T-helper 17 cell (primary cell): ENCODE results near the gene POGK. TPM values are rescaled to one million over a fixed set of nuclear protein-coding genes. Genes with fewer than 3 reads are reported as not detected.

ENCODE experiments used
- ATAC-seq: fragments of 150-1000 bp; cut with Tn5 transposase; 2 replicates; pipeline ENCODE4 v1.10.0; 2021; ENCODE audit warnings: mild to moderate bottlenecking, moderate library complexity
- DNase-seq, 3 donors: peaks; one replicate each; pipeline versions ENCODE4 v3.0.0 to v3.0.0-alpha.2; 2020 to 2021
- H3K9me3 ChIP-seq: one replicate; pipeline ENCODE4 v1.7.0; 2013; ENCODE audit warnings: low read length, mild to moderate bottlenecking; ENCODE audit not compliant: control insufficient read depth, poor library complexity, severe bottlenecking
- H3K27ac Mint-ChIP-seq: one replicate; pipeline ENCODE4 v1.8.0; 2022; ENCODE audit warnings: mild to moderate bottlenecking, moderate library complexity, mixed read lengths
- H3K27me3 Mint-ChIP-seq: one replicate; pipeline ENCODE4 v1.8.0; 2022; ENCODE audit warnings: mixed read lengths
- H3K36me3 Mint-ChIP-seq: one replicate; pipeline ENCODE4 v1.8.0; 2022; ENCODE audit warnings: low read depth, mixed read lengths
- H3K4me1 Mint-ChIP-seq: one replicate; pipeline ENCODE4 v1.8.0; 2022; ENCODE audit warnings: mild to moderate bottlenecking, mixed read lengths
- H3K4me3 Mint-ChIP-seq: one replicate; pipeline ENCODE4 v1.8.0; 2022; ENCODE audit warnings: mild to moderate bottlenecking, moderate library complexity, mixed read lengths
- total RNA-seq, 4 donors: library from RNA in 2 of 4; stranded (reverse) in 2 of 4; gene quantifications; one replicate each; pipeline ENCODE4 v1.2.3 and lab custom pipeline; 2022 to 2026

The POGK gene
- total RNA-seq, 2 donors from 2014 or later, result 24.7 to 27.7 TPM

DNA sequence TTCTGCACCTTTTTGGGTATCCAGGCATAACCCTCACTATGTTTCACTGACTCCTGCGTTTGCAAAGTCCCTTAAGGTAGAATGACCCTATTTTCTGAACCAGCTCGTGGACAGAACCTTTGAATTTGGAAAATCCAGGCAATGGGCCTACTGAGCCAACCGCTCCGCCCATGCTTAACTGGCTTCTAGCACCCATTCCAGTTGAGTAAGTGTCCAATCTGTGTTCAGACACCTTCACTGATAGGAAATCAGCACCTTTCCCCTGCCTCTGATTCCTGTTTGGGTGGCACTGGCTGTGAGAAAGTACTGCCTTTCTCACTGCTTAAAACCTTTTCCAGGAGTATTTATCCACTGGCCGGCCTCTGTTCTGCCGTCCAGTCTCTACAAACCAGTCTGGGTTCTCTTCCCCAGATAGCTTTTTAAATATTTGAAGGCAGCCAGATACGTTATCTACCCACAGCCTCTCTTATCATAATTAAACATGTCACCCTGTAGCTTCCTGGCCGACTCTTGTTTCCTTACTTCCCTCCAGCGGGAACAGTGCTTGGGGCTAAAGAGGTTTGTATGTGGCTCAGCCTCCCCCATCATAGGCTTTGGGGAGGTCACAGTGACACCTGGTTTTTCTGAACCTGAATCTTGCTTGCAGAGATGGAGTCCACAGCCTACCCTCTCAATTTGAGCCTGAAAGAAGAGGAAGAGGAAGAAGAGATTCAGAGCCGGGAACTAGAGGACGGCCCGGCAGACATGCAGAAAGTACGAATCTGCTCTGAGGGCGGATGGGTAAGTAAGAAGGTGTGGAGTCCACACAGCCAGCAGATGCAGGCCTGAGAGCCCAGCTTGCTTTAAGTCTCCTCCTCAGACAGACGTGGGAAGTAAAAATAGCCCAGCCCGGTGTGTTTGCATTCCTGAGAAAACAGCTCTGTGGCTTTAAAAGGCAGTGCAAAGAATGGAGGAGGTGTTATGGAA, 1.3 kb downstream of the POGK start:
- no peaks in the 10 kb centered on the region for H3K27me3 Mint-ChIP-seq
- no peaks in the 10 kb centered on the region for H3K9me3 ChIP-seq
- ATAC-seq (no peak), DNase-seq (no peak)
- H3K4me1 Mint-ChIP-seq, result peaks cover 38% of the 10 kb centered on the region
- peaks cover 7% of the 10 kb centered on the region for H3K36me3 Mint-ChIP-seq
- H3K27ac Mint-ChIP-seq, result peak overlapping the region; percentile 87
- peak overlapping the region; percentile 86 for H3K4me3 Mint-ChIP-seq

DNA sequence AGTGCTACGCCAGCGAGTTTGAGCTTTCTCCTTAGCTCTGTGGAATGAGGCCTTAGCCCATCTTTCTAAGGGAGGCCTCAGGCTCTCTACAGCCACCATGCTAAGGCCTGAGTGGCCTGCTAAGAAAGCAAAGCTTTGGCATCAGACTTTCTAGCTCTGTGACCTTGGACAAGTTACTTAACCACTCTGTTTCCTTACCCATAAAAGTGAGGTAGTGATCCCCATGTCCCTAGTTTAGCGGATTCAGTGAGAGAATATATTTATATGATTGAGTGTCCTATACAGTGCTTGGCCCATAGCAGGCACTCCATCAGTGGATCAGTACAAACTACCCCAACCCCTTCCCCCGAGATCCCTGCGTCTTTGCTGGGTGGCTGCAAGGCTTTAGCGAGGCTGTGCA, 4.0 kb downstream of the POGK start:
- Mint-ChIP-seq H3K4me3 (no peak overlapping the region), H3K4me1 (peaks cover 51% of the 10 kb centered on the region), H3K27ac (no peak overlapping the region), H3K27me3 (no peaks in the 10 kb centered on the region), H3K36me3 (peaks cover 12% of the 10 kb centered on the region)
- no peak for DNase-seq
- no peak for ATAC-seq
- no peaks in the 10 kb centered on the region for H3K9me3 ChIP-seq

DNA sequence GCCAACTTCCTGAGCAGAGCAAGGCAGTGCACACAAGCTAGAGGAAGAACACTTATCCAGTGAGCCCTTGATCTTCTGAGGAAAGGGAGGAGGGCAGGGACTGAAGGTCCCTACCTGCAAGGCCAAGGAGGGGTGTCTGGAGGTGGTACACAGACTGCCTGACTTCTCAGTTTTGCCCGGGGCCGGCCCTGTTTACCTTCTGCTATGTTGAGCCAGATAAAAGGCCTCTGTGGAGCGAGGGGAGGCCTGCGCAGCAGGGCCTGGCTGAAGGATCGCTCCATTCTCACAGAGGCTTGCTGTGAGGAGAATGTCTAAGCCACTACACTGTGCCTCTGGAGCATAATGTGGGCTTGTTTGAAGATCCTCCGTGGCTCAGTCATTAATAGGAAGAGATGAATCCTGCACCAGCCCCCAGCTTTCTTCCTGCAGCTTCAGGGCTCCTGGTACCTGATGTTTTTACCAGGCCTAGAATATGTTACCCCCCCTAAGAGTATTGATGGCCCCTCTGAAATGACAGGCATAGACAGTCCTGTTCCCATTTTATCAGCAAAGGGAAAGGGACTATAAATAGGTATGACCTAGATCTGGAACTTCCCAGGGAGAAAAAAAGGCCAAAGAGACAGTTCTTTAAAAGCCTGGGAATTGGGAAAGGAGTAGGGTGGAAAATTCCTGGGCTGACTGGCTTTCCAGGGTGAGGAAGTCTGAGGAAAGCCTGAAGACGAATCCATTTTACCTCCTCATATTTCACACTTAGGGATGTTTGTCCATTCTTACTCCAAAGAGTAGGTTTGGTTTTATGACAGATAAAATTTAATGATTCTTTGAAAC, 4.7 kb downstream of the POGK start:
- Mint-ChIP-seq H3K27me3 (no peaks in the 10 kb centered on the region), H3K36me3 (peaks cover 15% of the 10 kb centered on the region), H3K27ac (peak overlapping the region; percentile 77), H3K4me1 (peaks cover 44% of the 10 kb centered on the region), H3K4me3 (no peak overlapping the region)
- DNase-seq, result no peak
- ATAC-seq, result no peak
- H3K9me3 ChIP-seq, result no peaks in the 10 kb centered on the region

DNA sequence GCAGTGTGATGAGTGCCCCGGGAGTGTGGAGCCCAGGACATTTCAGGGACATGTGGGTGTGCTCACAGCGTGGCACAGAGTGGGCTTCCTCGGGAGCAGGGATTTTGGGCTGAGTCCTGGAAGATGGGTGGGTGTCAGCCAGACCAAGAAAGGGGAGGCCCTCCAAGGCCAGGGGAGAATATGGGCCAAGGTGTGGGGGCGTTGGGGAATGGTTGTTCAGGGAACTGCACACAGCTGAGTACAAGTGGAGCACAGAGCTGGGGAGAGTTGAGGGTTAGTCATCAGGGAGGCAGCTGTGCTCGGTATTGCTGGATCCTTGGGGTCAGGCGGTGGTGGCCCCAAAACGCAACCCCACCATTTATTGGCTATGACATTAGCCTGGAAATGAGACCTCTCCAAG, 5.5 kb downstream of the POGK start:
- no peaks in the 10 kb centered on the region for H3K9me3 ChIP-seq
- H3K27ac Mint-ChIP-seq, result peak overlapping the region; percentile 77
- no peak overlapping the region for H3K4me3 Mint-ChIP-seq
- no peak for DNase-seq
- H3K36me3 Mint-ChIP-seq, result peaks cover 15% of the 10 kb centered on the region
- H3K4me1 Mint-ChIP-seq, result peaks cover 44% of the 10 kb centered on the region
- no peaks in the 10 kb centered on the region for H3K27me3 Mint-ChIP-seq
- no peak for ATAC-seq

DNA sequence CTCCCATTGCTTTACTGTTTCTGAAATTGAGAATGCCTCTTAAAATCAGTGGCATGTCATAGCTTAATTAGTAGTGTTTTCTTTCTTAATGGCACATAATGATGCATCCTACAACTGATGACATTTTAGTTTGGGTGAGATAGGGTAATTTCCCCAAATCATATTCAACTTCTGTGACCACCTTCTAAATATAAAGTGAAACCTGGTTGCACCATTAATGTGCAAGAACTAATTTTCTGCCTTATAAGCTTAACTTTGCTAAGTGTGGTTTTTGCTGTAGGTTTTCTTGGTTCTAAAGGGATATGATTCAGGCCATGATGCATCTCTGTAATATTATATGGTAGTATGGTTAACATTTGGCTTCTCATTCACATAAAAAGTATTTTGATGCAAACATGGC, 8.9 kb downstream of the POGK start:
- peaks cover 37% of the 10 kb centered on the region for H3K4me1 Mint-ChIP-seq

DNA sequence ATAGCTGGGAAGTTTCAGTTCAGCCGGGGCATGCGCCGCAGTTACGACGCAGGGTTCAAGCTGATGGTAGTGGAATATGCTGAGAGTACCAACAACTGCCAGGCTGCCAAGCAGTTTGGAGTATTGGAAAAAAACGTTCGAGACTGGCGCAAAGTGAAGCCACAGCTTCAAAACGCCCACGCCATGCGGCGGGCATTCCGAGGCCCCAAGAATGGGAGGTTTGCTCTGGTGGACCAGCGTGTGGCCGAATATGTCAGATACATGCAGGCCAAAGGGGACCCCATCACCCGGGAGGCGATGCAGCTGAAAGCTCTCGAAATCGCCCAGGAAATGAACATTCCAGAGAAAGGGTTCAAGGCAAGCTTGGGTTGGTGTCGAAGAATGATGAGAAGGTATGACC, 9.9 kb downstream of the POGK start:
- no peak for ATAC-seq
- H3K9me3 ChIP-seq, result no peaks in the 10 kb centered on the region
- H3K27ac Mint-ChIP-seq, result no peak overlapping the region
- H3K4me3 Mint-ChIP-seq, result no peak overlapping the region
- DNase-seq, result no peak
- peaks cover 20% of the 10 kb centered on the region for H3K36me3 Mint-ChIP-seq
- H3K27me3 Mint-ChIP-seq, result no peaks in the 10 kb centered on the region
- H3K4me1 Mint-ChIP-seq, result peaks cover 34% of the 10 kb centered on the region

More for the DNA sequence above, 8.9 kb downstream of the POGK start:
- H3K4me3 Mint-ChIP-seq, result no peak overlapping the region
- no peak for DNase-seq
- no peaks in the 10 kb centered on the region for H3K27me3 Mint-ChIP-seq
- no peaks in the 10 kb centered on the region for H3K9me3 ChIP-seq
- no peak overlapping the region for H3K27ac Mint-ChIP-seq
- ATAC-seq, result no peak
- H3K36me3 Mint-ChIP-seq, result peaks cover 17% of the 10 kb centered on the region

DNA sequence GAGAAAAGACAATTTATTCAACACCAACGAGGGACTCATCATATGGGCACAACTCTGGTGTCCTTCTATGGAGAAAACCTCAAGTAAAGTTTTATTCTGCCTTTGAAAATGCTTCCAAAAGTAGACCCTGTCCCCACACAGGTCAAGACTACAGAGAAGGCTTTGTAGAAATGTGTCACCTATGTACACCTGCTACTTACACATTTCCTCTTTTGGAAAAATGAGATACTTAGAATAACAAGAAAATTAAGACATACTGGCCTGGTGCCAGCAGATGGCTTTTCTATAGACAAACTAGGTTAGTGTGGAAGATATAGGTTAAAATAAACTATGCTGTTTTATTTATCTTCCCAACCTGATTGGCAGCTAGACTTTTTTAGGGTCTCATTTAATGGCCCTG, 13.6 kb downstream of the POGK start:
- H3K27me3 Mint-ChIP-seq, result no peaks in the 10 kb centered on the region
- peak overlapping the region; percentile 57 for H3K27ac Mint-ChIP-seq
- H3K4me3 Mint-ChIP-seq, result no peak overlapping the region
- peaks cover 10% of the 10 kb centered on the region for H3K36me3 Mint-ChIP-seq
- ATAC-seq (no peak), DNase-seq (no peak)
- H3K4me1 Mint-ChIP-seq, result peaks cover 22% of the 10 kb centered on the region
- no peaks in the 10 kb centered on the region for H3K9me3 ChIP-seq

DNA sequence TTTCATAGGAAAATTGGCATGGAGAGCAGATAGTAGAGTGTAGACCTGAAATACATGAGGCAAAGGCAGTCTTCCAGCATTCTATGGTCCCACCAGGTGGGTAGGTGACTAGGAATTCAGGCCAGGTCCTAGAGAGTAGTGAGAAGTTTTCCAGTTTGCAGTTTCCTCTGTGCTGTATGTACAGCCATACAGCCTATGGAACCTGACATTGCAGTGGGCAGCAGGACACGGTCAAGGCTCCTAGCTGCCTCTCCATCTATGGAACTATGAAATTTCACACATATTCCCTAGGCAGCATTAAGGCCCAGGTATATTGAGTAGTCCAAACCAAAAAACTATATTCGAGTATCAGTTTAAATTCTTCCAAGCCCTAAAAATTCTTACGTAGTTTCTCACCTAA, 16.3 kb downstream of the POGK start:
- H3K27ac Mint-ChIP-seq, result no peak overlapping the region
- H3K4me1 Mint-ChIP-seq, result peaks cover 34% of the 10 kb centered on the region
- ATAC-seq (no peak), DNase-seq (no peak)
- H3K9me3 ChIP-seq, result no peaks in the 10 kb centered on the region
- H3K4me3 Mint-ChIP-seq, result no peak overlapping the region
- peaks cover 12% of the 10 kb centered on the region for H3K36me3 Mint-ChIP-seq
- H3K27me3 Mint-ChIP-seq, result no peaks in the 10 kb centered on the region

DNA sequence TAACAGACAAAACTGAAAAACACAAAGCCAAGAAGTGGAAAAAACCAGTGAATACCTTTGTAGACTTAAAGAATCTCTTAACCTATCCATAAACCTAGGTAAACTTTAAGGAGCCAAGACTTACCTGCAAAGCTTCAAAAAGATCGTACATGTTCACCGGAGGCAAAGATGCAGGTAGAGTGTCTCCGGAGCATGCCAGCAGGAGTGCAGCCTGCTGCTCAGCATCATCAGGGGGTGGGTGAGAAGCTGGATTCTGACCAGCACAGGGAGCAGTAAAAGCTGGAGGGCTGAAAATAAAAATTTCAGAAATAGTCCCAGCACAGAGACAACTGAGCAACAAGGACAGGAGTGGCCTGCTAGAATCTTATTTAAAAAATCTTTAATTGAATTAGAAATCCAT, 18.7 kb downstream of the POGK start:
- Mint-ChIP-seq H3K27ac (peak overlapping the region; percentile 47), H3K4me3 (no peak overlapping the region), H3K27me3 (no peaks in the 10 kb centered on the region), H3K4me1 (peaks cover 21% of the 10 kb centered on the region), H3K36me3 (peaks cover 6% of the 10 kb centered on the region)
- no peak for ATAC-seq
- no peak for DNase-seq
- no peaks in the 10 kb centered on the region for H3K9me3 ChIP-seq

DNA sequence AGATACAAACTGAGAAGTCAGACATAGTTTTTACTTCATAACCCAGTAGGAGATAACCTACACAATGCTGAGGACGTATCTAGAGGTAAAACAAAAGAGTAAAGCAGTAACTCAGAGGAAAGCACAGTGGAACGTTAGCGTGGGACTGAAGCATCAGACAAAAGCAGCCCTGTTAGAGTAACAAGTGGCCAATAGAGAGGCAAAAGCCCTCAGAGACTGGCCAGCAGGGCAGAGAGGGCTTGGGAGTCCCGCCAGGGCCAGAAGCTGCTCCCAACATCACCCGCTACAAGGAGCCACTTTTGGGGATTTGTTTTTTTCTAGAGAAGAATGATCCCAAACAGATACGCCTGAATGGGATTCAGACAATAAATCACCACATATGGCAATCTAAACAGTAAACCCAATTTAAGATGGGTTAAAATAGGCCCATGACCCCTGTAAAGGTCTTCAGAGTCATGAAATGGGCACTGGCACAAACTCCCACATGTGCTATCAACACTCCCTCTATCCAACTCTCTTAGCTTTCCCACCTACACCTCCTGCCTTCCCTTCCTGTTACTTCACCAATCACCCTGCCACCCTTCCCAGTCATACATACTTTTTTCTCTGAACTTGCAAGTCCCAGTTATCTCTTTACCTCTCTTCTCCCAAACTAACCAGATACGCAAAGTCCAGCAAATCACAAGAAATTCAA, 19.6 kb downstream of the POGK start:
- no peak overlapping the region for H3K4me3 Mint-ChIP-seq
- peak overlapping the region; percentile 47 for H3K27ac Mint-ChIP-seq
- no peak for ATAC-seq
- no peaks in the 10 kb centered on the region for H3K9me3 ChIP-seq
- H3K4me1 Mint-ChIP-seq, result peaks cover 21% of the 10 kb centered on the region
- no peak for DNase-seq
- H3K36me3 Mint-ChIP-seq, result peaks cover 5% of the 10 kb centered on the region
- no peaks in the 10 kb centered on the region for H3K27me3 Mint-ChIP-seq

DNA sequence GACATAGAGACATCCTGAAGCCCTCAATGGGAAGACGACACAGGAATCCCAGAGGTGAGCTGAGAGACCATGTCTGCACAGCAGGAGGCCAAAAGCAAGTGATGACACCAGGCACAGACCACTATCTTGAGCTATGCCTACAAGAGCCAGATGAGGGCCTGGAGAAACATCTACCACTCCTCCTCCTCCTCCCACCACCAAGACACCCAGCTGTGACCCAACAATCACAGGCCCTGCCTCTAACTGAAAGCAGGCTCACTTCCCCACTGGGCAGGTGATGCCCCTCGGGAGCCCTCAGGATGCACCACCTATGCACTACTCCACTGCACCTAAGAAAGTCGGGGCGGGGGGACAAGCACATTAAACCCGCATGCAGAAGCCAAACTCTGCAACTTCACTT, 20.3 kb downstream of the POGK start:
- no peak for DNase-seq
- no peaks in the 10 kb centered on the region for H3K9me3 ChIP-seq
- Mint-ChIP-seq H3K36me3 (peaks cover 7% of the 10 kb centered on the region), H3K27ac (peak overlapping the region; percentile 47), H3K4me1 (peaks cover 23% of the 10 kb centered on the region), H3K4me3 (no peak overlapping the region), H3K27me3 (no peaks in the 10 kb centered on the region)
- ATAC-seq, result no peak

DNA sequence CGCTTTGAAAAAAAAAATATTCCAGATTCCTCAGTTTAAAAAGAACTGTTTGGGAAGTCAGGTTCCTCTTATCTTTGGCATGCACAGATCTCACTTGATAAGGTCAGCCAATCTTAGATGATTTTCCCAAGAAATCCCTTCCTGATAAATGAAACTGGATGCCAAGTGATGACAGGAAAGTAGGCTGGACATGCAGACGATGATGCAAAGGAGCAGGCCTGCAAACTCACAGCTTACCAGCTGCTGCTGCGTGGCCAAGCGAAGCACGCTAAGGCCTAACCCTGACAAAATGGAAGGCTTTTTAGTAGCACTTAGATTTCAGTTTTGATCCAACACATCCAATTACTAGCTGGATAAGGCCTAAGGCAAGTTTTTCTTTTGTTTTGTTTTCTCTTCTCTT, 26.7 kb downstream of the POGK start:
- DNase-seq (no peak), ATAC-seq (no peak)
- no peaks in the 10 kb centered on the region for H3K9me3 ChIP-seq
- Mint-ChIP-seq H3K27ac (no peak overlapping the region), H3K4me1 (peaks cover 13% of the 10 kb centered on the region), H3K36me3 (peaks cover 5% of the 10 kb centered on the region), H3K4me3 (no peak overlapping the region), H3K27me3 (no peaks in the 10 kb centered on the region)

DNA sequence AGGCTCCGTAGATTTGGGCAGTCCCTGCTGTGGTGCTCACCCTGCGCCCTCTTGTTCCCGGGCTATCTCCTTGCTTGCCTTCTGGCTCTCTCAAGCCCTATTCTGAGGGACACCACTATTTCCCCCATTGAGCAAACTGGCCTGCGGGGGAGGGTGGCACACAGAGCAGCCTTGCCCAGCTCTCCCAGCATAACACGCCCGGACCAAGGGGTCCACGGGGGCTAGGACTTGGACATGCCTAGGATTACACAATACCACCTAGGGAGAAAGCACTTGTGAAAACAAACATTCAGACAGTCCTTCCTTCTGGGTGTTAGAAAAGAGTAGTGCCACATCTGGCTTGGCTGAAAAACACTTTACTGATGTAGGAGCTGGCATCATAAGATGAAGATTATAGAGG, 29.4 kb downstream of the POGK start:
- Mint-ChIP-seq H3K36me3 (peaks cover 5% of the 10 kb centered on the region), H3K27ac (peak overlapping the region; percentile 14), H3K27me3 (no peaks in the 10 kb centered on the region), H3K4me3 (no peak overlapping the region), H3K4me1 (peaks cover 28% of the 10 kb centered on the region)
- ATAC-seq, result no peak
- no peak for DNase-seq
- no peaks in the 10 kb centered on the region for H3K9me3 ChIP-seq
